NCI-H2029 treated with DMSO at 0.1 percent for 48 hours (cell line): Measurements from ENCODE around the gene HOXA7.

Experiments
- DNase-seq: peaks from one replicate; lab custom pipeline; 2025; lab: John Stamatoyannopoulos, UW

HOXA7 gene

DNA sequence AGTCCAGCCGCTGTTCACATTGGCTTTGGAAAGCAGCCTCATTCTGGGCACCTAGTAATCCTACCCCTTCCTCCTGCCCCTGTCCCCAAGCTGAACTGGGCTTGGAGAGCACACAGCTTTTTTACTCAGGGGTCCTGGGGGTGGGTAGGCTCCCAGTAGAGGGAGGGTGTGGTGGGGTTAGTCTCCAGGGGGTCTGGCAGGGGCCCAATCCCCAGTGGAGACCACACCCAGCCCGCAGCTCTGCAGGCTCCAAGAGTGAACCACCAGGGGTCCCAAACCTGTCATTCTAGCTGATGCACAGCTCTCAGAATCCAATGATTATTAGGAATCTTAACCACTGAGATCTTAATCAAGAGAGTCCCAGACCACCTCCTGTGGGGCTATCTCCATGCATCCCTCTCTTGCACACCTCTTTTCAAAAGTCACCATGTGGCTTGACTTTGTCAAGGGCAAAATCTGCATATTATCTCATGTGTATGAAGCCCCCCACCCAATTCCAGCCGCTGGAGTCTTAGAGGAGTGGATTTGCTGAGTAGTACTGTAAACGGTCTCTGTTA lies 25.9 kb upstream of the HOXA7 start:
- no peak for DNase-seq

DNA sequence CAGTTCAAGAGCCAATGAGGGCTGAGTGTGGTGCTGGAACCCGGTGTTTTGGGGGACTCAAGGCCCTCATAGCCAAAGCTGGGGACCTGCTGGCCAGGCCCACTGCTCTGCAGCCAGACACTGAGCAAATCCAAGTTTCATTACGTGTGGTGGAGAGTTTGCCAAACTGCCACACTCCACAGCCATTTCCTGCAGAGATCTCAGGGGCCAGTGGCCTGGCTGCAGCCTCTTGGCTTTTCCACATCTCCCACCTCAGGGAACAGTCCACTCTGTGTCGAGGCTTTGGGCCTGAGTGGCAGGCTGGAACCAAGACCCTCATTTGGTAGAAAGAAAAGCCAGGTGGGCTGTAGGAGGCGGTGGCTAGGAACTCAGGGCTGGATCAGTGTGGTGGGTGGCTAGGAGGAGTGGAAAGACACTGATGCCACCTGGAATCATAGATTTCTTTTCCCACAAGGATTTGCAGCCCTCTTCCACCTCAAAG lies 25.4 kb upstream of the HOXA7 start:
- DNase-seq, result no peak

DNA sequence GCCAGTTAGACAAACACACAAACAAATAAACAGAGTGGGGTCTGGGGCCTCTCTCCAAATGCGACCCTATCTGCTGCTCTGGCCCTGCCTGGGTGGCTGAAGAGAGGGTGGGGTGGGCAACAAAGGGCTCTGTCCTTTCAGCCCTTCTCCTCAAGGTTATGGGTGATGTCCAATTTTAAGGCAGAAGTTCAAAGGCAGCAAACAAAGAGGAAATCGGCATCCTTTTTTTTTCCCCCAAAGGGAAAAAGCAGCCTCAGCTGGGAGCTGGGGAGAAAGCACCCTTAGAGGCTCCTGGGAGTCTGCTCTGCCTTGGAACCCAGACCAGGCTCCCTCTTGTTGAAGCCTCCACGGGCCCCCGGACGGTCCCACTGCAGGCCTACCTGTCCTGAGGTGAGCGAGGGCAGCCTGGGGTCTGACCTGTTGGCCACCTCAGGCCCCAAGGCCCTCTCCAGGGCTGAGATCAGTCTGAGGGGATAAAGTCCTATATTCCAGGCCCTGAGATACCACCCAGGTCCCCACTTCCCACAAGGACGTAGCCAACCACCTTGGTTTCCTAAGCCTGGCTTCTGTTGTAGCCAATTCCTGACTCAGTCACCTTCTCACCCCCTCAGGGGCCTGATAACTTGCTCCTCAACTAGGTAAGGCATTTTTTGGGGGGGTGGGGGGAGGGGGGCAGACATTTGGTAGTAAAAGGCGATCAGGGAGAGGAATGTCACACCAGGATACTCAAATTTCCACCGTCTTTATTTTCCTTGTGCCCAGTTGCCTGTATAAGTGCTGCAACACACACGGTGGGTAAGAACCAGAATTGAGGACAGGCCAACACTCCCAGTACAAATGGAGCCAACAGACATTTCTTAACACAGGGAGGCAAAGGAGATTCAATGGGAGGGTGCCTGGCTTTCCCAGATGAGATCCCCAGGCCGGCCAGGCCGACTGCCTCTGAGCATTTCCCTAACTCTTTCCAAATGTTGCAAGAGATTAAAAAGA lies 24.3 kb upstream of the HOXA7 start:
- DNase-seq, result no peak

DNA sequence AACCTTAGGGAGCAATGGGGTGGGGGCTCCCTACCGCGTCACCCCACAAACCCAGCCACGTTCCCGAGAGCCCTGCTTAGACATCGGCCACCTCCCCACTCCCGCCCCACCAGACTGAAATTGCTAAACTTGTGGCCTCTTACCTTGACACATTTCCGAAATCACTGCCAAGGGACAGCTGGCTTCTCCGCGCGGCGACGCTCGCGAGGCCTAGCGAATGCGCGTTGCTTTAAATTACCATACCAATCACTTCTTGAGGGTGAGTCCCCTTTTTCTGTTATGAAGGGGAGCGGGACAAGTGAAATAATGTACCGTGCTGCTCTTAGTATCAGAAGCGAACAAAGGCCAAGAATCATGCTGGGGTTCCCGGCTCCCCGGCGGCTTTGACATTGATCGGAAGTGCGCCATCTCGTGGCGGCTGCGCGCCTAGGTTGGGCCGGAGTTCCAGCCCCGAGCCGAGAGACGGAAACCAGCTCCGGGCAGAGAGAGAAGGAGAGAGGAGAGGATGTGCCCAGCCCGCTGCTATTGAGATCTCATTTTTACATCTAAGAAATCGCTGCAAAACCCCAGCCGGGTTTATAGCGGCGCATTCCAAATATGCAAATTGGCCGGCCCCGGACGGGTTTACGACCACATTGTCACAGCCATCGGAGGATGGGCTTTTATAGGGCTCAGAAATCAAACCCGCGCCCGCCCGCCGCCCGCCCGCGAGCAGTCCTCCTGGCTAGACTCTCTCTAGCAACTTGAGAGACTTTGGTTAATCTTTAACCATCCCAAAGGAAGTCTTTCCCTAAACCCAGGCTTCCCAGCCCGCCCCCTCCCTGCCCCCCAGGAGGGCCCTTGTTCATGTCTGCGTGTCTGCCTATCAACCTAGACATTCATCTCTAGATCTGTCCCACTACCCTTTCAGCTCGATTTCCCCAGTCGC lies 23.3 kb upstream of the HOXA7 start:
- DNase-seq, result no peak

DNA sequence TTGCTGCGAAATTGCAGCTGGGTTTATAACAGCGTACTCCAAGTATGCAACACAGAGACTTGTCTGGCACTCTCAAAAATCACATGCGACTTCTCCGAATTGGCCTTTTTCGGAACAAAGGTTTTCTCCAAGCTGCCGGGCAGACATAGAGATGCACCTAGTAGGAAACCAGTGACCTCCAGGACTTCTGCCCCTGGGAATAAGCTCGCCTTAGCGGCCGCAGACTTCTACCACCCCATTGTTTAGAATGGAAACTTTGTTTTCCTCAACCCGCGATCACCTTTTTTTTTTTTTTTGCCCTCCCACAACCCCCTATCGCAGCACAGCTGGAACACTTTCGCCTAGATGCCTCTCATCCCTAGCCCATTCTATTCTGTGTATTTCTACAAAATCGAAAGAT lies 22.6 kb upstream of the HOXA7 start:
- DNase-seq, result no peak

DNA sequence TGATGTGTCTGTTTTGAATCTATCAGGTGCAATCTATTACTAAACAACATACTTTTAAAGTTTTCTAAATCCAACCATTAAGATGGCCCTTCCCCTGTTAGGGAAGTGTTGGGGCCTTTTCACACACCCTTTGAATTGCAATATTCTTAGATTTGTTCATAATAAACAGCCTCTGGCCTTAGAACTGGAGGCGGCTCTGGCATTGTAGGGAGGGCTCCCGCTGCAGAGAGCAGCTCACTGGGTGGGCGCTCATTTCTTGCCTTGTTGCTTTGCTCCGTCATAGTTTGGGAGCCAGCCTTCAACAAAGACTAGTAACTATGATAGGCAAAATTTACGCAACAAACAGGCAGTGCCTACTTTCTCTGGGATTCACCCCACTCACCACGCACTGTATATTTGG lies 21.9 kb upstream of the HOXA7 start:
- DNase-seq, result no peak

DNA sequence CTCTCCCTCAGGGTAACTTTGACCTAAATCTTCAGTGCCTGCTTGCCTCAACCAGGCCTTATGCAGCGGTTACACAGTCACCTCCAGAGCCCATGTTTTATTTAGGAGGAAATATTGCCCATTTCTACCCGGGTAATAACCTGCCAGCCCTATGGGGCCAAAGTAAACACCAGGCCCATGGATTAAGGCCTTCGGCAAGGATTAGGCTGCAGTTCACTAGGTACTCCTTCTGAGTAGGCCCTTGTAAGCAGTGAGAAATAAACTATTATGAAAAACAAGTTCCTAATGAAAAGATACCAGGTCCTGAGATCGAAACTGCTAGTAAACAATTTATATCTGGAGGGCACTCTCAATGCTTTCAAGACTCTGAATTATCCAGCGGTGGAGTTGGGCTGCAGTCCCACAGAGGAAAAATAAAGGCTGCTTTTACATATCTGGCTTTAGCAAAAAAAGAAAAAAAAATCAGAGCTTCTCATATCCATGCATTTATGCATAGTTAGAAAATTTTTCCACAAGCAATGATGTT lies 21.4 kb upstream of the HOXA7 start:
- no peak for DNase-seq

DNA sequence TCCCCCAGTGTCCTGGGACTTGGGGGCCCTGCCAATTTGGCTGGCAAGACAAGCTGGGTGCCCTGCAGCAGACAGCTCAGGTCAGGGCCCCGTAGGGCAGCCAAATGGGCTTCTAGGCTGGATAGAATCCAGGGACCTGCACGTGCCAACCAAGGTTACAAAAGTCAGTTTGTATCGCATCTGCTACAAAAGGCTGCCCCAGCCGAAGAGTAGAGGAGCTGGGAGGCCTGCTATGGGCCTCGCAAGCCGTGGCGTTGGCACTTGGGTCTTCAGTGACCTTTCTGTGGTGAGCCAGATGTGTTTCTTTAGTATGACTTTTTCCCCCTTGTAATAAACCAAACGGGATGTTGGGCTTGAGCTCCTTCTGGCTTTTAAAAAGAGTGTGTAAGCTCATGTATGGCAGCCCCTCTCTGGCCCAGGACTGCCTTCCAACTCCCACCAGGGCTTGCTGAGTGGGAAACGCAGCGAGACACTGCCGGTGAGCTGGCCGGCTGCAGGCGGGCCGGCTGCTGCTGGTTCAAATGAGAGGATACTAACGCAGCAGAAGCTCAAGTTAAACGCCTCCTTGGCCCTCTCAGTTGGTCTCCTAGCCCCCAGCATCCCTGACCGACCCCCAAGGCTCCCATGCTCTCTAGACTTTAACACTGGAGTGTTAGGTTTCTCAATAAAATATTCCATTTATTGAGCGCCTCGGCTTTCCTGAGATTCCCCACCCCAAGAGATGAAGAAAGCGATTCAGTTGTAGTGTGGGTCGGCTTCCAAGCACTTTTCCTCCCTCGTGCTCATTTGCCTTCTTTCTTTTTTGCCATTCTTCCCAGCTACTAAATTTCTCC lies 20.7 kb upstream of the HOXA7 start:
- DNase-seq, result no peak

DNA sequence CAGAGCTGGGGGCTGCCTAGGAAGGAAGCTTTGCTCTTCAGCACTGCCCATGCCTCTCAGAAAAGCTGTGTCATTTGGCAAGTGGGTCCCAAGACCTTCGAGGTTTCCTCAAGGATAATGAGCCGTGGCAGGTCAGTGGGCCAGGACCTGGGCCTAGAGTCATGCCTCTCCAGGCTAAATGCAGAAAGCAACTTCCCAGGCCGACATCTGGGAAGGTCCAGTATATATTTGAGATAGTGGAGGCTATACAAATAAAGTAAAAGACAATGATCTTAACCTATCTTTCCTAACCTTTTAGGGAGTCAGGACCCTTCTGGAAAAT lies 20.0 kb upstream of the HOXA7 start:
- no peak for DNase-seq

DNA sequence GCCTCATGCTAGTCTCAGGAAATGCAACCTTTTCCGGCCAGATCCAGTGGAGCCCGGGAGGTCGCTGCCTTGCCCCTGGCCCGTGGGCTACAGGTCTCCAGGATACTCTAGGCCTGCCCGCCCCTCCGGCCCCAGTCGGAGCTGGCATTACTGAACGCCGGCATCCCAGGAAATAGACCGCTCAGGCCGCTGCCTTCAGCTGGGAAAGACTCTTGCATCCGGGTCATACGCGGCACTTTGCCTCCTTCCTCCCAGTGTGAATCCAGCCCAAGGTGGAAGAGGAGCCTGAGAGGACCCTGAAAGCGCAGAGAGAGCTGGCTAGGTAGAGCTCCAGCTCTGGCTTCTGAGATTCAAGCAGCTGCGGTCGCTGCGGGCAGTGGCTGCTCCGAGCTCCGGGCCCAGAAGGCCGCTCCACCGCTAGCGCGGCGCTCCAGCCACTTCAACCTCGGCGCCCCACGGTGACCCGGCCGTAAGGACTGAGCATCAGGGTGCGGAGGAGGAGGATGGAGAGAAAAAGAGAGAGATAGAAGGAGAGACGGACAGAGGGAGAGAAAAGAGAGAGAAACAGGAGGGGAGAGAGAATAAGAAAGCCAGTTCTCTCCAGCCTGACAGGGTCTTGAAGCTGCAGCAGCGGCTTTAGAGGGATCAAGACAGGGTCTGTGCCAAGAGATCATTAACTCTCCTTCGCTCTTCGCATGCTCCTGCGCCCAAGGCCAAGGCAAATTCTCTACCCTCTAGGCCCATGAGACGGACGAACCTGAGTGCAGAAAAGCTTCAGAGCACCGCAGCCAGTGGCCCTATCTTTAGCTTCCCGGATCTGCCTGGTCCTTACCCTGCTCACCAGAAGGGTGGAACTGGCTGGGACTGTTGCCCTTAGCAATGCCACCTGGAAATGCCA lies 19.4 kb upstream of the HOXA7 start:
- DNase-seq, result no peak

DNA sequence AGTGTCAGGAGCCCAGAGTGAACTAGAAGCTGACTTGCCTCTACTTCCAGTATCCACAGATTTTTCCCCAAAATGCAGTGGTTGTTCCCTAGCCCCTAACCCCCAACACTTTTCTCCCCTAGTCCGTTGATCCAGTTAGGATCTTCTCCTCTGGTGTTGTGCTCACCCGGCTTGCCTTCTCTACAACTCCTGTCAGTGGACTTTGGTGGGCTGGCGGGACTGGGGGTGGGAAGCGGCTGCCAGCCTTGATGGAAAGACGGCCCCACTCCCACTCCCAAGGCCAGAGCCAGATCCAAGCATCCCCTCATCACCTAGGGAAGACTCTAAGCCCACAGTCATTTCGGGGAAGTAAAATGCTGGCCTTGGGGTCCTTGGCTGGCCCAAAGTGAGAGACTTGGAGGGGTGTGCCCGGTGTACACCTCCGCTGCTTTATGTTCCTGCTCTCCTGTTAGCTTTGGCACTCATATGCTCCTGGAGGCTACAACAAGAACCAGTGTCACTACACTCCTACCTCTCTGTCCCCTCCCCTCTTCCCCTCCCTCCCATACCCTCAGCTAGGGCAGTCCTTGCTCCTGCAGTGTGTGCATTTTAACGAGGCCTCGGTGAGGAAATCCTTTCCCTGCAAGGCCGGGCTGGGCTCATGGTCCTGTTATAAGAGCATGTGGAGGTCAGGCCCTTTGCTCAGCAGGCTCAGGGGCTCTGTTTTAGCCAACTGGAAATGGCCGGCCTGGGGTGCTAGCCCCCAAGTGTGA lies 18.6 kb upstream of the HOXA7 start:
- DNase-seq, result no peak

DNA sequence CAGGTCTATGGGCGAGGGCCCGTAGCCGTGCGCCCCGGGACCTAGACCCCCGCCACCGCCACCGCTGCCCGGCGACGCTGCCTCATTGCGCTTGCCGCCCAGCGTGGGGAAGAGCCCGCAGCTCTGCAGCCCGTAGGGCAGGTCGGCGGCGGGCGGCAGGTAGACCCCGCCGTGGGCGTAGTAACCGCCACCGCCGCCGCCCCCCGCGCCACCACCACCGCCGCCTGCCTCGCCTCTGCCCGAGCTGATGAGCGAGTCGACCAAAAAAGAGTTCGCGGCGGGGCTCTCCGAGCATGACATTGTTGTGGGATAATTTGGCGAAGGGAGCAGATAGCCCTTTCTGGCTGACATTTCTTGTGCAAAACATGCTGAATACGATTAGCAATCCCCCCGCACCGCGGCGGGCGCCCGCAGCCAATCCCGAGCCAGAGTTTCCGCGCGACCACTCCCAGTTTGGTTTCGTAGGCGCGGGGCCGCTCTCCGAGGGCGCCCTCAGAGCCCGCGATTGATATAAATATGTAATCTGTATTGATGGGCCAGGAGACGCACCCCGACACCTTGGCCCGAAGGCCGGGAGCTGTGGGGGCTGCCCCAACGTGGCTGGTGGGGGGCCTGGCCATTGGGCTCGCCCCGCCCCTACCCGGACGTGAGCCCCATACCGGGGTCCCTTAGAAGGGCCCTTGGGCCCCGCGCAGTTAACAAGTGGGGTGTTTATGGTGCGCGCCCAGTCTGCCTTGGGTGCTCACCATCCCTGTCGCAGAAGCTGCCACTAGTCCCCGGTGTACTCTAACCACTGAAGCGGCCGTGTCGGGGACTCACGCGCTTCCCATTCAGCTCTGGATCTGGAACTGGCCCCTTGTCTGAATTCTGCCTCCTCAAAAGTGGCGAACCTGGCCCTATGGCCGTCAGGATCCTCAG lies 17.7 kb upstream of the HOXA7 start, which contains the start of gene HOXA10:
Gene HOXA10 (minus strand): TSS at position 365 of the 918 bp plus-strand sequence. CDS start 14 bp downstream, at position 351.
- DNase-seq, result no peak

DNA sequence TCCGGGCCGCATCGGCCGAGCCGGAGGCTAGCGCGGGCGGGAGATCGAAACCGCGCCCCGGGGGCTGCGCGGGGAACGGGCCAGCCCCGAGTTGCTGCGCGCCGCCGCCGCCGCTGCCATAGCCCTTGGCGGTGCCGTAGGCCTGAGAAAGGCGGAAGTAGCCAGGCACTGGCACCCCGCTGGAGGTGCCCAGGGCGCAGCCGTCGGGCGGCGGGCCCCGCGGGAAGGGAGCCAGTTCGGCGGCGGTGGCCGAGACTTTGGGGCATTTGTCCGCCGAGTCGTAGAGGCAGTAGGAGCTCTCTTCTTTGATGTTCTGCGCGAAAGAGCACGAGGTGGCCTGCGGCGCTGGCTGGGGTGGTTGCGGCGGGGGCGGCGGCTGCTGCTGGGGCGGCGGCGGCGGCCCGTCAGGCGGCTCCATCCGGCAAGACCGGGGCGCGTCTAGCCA lies 17.1 kb upstream of the HOXA7 start:
- DNase-seq, result no peak

DNA sequence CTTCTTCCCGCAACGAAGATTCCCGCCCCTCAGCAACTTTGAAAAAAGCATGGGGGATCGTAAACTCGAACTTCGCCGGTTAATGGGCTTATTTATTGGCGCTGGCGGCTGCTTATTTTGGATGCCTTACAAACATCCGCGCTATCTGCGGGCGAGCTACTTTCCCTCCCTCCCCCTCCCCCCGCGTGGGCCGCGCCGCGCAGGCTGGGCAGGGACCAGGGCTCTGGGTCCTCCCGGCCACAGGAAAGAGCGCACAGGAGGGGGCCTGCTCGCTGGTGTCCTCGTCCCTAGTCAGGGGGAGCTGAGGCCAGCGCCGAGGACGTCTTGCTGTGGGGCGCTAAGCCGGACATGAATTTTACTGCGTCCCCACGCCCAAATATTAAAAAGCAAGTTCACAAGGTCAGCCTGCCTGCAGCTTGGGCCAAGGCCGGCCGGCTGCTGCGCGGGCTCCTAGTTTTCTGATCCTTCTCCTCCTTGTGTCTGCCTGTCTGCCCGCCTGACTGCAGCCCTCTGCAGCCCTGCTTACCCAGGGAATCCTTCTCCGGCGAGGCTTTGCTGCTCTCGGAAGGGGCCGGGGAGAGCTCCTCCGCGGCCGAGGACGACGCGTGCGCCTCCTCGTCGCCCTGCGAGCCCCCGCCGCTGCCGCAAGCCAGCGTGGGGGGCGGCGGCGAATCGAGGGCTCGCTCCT lies 16.5 kb upstream of the HOXA7 start:
- DNase-seq, result no peak

DNA sequence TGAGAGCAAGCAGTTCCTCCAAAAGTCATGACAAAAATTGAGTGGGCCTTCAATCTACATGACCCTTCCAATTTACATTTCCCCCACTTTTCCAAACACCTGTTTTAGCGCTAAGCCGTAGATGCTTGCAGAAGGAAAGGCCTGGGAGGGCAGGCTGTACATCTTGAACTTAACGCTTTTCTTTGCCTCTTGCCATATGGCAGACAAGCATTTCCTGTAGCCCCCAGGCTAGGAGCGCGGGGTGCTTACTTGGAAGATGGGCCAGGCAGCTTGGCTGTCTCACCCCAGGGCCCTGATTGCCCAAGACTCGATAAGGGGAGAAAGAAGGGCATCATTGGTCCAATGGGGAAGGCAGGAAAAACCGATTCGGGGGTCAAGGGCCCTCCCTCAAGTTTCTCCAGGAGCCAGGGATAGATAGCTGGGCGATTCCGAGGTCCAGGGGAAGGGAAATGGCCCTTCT lies 15.9 kb upstream of the HOXA7 start:
- no peak for DNase-seq

DNA sequence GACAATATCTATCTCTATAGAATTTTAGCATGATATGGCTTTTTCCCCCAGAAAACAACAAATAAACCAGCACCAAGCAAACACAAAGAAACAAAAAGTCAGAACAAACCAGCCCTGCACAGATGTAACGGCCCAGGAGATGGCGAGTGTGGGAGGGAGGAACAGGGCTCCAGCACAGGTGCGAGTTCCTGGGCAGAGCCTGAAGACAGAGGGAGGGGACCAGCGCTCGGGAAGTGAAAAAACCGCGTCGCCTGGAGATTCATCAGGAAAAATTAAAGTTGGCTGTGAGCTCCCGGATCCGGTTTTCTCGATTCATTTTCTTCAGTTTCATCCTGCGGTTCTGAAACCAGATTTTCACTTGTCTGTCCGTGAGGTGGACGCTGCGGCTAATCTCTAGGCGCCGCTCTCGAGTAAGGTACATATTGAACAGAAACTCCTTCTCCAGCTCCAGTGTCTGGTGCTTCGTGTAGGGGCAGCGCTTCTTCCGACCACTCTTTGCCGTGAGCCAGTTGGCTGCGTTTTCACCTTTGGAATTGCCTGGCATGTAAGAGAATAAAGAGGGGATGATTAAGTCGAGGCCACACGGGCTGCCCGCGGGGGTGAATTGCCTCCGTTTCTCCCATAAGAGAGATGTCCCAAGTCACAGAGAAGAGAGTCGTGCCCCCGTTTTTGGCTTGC lies 15.3 kb upstream of the HOXA7 start:
- DNase-seq, result no peak

DNA sequence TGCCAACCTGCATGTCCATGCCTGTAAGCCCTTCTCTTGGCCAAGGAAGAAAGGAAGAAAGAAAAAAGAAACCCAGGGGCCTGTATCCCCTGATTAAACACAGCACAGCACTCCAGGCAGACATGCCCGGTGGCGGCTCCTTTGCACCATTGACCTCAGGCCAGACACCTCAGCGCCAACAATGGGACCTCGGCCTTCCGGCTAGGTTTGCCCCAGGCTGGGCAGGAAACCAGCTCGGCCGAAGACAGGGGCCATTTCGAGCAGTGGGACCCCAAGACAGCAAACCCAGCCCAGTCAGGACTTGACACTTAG lies 14.8 kb upstream of the HOXA7 start:
- DNase-seq, result no peak
